AG10803 (cell line): ENCODE results near the gene CDH4.

ENCODE experiments used
- DNase-seq: peaks from one replicate; pipeline ENCODE4 v3.0.0; 2010; ENCODE audit warnings: low read depth
- H3K4me3 ChIP-seq: 2 replicates; pipeline ENCODE4 v1.5.1; 2011; ENCODE audit warnings: mild to moderate bottlenecking, low read length, control low read depth
- CTCF ChIP-seq: conservative IDR thresholded peaks from 2 replicates; pipeline ENCODE4 v1.5.1; 2011; ENCODE audit warnings: mild to moderate bottlenecking, low read length, control low read depth, inconsistent platforms

The CDH4 gene

GRCh38 chr20:61732511-61733210 lies 480.6 kb downstream of the CDH4 start:
- DNase-seq, result no peak
- H3K4me3 ChIP-seq, result no peak overlapping the region
- TF ChIP-seq CTCF, result no peak

DNA sequence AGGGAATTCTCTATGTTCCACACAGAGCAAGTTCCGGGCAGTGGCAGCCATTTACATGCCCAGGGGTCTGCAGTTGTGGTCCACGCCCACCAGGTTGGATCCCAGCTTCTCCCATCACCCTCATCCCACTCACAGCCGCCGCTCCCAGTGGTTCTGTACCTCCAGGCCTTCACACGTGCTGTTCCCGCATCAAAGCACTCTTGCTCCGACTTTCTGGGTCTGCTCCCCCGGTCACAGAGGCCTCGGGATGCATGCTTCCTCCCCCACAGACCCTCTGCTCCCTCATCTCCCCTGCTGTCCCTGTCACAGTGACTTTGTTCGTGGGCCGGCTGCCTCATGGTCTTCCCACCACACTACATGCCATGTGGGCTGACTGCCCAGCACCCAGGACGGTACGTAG lies 481.2 kb downstream of the CDH4 start:
- no peak for TF ChIP-seq CTCF
- H3K4me3 ChIP-seq, result no peak overlapping the region
- DNase-seq, result no peak

DNA sequence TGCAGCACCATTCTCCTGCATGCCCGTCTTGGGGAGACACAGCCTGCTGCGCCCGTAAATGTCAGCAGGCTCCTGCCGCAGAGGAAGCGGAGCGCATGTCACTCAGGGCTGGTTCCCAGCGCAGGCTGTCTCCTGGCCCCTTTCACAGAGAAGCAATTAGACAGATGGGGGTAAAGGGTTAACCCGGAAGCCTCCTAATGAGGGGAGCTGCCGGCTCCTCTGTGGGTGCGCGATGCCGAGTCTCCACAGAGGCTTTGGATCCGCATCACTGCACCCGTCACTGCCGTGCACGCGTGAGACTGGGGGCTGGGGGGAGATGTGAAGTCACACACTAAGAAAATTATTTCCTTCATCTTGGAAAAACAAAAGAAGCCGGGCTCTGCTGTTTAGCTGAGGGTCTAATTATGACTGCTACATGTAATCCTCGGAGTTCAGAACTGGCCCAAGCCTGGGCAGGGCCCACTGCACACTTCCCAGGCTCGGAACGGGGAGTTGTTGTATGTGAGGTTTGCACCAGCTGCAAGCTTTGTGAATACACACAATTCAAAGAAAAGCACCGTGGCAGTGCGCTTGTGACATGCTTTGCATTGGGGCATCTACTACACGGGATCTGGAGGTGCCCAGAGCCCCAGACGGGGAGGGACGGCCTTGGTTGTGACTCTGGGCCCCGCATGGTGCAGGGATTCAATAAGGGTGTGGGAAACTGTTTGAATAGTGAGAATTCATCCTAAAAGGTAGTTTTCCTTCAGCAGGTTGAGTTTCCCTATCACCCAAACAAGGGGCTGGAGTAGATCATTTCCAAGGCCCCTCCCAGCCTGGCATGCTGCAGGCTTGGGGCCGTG lies 482.1 kb downstream of the CDH4 start:
- H3K4me3 ChIP-seq, result no peak overlapping the region
- DNase-seq, result no peak
- no peak for TF ChIP-seq CTCF

GRCh38 chr20:61734733-61735502 lies 482.9 kb downstream of the CDH4 start:
- no peak for DNase-seq
- TF ChIP-seq CTCF, result no peak
- H3K4me3 ChIP-seq, result no peak overlapping the region

DNA sequence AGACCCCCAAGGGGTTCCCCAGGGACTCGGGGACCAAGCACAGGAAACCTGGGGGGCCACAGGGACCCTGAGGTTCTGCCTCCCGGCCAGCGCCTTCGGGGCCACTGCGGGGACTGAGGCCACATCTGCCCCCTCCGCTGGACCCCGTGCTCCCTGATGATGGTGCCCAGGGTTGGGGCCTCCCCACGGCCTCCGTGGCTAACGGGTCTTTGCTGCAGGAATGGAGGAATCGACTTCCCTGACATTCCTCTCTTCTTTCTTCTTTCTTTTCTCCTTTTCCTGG lies 483.4 kb downstream of the CDH4 start:
- no peak overlapping the region for H3K4me3 ChIP-seq
- DNase-seq, result no peak
- TF ChIP-seq CTCF, result no peak

GRCh38 chr20:61736001-61736635 lies 484.1 kb downstream of the CDH4 start:
- H3K4me3 ChIP-seq, result no peak overlapping the region
- no peak for DNase-seq
- no peak for TF ChIP-seq CTCF
